Activated CD8-positive, alpha-beta T cell treated with anti-CD3 and anti-CD28 coated beads for 36 hours (primary cell): ENCODE data around the gene CAVIN4. TPM values are rescaled to one million over a fixed set of nuclear protein-coding genes. Genes with fewer than 3 reads are reported as not detected.

Source experiments
- ATAC-seq: fragments of 200-7000 bp; cut with Tn5 transposase; one replicate; pipeline ENCODE4 v1.10.0; 2021; ENCODE audit warnings: mild to moderate bottlenecking, moderate library complexity
- CTCF ChIA-PET: fragments of 350-600 bp; sonication (Branson Sonifier 250); formaldehyde crosslinking; loops from one replicate; lab custom pipeline; 2021; ENCODE audit warnings: antibody characterized with exemption; lab: Charles Lee
- POLR2A ChIA-PET: fragments of 350-600 bp; sonication (Branson Sonifier 250); formaldehyde crosslinking; loops from one replicate; lab custom pipeline; 2021; ENCODE audit warnings: antibody characterized with exemption; lab: Charles Lee
- DNase-seq: peaks from one replicate; pipeline ENCODE4 v3.0.0-alpha.2; 2020
- H3K27ac Mint-ChIP-seq: one replicate; pipeline ENCODE4 v1.8.0; 2021; ENCODE audit warnings: mild to moderate bottlenecking, mixed read lengths
- H3K27me3 Mint-ChIP-seq: one replicate; pipeline ENCODE4 v1.8.0; 2021; ENCODE audit warnings: mixed read lengths
- H3K36me3 Mint-ChIP-seq: one replicate; pipeline ENCODE4 v1.8.0; 2021; ENCODE audit warnings: low read depth, mixed read lengths
- H3K4me1 Mint-ChIP-seq: one replicate; pipeline ENCODE4 v1.8.0; 2021; ENCODE audit warnings: low read depth, mixed read lengths
- H3K4me3 Mint-ChIP-seq: one replicate; pipeline ENCODE4 v1.8.0; 2021; ENCODE audit warnings: mild to moderate bottlenecking, moderate library complexity, mixed read lengths
- H3K9me3 Mint-ChIP-seq: one replicate; pipeline ENCODE4 v1.8.0; 2021; ENCODE audit warnings: mixed read lengths
- intact Hi-C: fragments of 100-400 bp; cut with micrococcal nuclease; formaldehyde crosslinking; loops from one replicate; pipeline ENCODE4 v1.10.0; 2022
- total RNA-seq, 2 experiments: library from RNA; stranded (reverse); gene quantifications; one replicate each; pipeline ENCODE4 v1.2.3, GENCODE V29; 2021
- TF ChIP-seq, protein P1 (sequence below): fragments of 200-600 bp; IDR thresholded peaks from one replicate; pipeline ENCODE4 v1.8.0; 2022; ENCODE audit warnings: antibody characterized with exemption, mild to moderate bottlenecking

Gene CAVIN4
- total RNA-seq, 2 experiments from 2014 or later, result 0.09 to 0.11 TPM

DNA sequence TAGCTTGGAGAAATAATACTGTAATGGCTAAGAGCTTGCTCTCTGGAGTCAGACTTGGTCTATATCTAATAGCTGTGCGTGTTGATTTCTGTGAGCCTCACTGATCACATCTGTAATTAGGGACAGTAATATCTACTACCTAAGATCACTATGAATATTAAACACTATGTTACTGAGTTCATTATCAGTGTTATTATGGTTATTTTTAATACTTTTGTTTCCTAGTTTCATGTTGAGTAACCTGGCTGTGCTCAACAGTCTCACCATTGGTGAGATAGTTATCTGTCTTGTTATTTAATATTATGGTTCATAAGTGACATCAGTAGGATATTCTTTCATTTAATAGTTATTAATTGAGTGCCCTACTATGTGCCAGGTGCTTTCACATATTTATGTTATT is 22.4 kb upstream of the CAVIN4 start:
- TF ChIP-seq, protein P1, sequence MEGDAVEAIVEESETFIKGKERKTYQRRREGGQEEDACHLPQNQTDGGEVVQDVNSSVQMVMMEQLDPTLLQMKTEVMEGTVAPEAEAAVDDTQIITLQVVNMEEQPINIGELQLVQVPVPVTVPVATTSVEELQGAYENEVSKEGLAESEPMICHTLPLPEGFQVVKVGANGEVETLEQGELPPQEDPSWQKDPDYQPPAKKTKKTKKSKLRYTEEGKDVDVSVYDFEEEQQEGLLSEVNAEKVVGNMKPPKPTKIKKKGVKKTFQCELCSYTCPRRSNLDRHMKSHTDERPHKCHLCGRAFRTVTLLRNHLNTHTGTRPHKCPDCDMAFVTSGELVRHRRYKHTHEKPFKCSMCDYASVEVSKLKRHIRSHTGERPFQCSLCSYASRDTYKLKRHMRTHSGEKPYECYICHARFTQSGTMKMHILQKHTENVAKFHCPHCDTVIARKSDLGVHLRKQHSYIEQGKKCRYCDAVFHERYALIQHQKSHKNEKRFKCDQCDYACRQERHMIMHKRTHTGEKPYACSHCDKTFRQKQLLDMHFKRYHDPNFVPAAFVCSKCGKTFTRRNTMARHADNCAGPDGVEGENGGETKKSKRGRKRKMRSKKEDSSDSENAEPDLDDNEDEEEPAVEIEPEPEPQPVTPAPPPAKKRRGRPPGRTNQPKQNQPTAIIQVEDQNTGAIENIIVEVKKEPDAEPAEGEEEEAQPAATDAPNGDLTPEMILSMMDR, result no peak
- intact Hi-C loops, result no loop called here

DNA sequence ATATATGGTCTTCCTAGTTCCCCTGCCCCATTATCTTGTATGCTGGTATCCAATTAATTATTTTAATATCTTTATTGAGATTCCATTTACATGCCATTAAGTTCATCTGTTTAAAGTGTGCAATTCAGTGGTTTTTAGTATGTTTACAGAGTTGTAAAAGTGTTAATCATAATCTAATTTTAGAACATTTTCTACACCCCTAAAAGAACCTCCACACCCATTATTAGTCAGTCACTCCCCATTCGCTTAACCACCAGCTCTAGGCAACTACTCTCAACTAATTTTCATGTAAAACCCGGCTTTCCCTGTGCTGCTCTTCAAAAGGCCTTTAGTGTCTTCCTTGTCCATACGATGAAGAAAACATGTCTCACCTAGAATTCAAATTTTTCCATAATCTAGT is 20.8 kb upstream of the CAVIN4 start:
- H3K27me3 Mint-ChIP-seq, result no peaks in the 10 kb centered on the region
- POLR2A ChIA-PET, result no interaction called here
- no peaks in the 10 kb centered on the region for H3K4me1 Mint-ChIP-seq
- CTCF ChIA-PET, result interaction anchor here (0.8 to 1.7 kb wide), 2 partner anchors 12 to 45 kb away, joined by 3 to 4 read pairs; no protein-coding TSS in a partner anchor
- H3K36me3 Mint-ChIP-seq, result no peaks in the 10 kb centered on the region
- DNase-seq (no peak), ATAC-seq (no peak)
- no peak overlapping the region for H3K4me3 Mint-ChIP-seq
- intact Hi-C loops, result no loop called here
- H3K9me3 Mint-ChIP-seq, result no peaks in the 10 kb centered on the region
- TF ChIP-seq, protein P1, result no peak
- H3K27ac Mint-ChIP-seq, result no peak overlapping the region

More for the DNA sequence above, 22.4 kb upstream of the CAVIN4 start:
- Mint-ChIP-seq H3K9me3 (no peaks in the 10 kb centered on the region), H3K4me3 (no peak overlapping the region), H3K36me3 (no peaks in the 10 kb centered on the region), H3K27ac (no peak overlapping the region), H3K4me1 (no peaks in the 10 kb centered on the region), H3K27me3 (no peaks in the 10 kb centered on the region)
- CTCF ChIA-PET, result no interaction called here
- DNase-seq (no peak), ATAC-seq (no peak)
- POLR2A ChIA-PET, result no interaction called here

DNA sequence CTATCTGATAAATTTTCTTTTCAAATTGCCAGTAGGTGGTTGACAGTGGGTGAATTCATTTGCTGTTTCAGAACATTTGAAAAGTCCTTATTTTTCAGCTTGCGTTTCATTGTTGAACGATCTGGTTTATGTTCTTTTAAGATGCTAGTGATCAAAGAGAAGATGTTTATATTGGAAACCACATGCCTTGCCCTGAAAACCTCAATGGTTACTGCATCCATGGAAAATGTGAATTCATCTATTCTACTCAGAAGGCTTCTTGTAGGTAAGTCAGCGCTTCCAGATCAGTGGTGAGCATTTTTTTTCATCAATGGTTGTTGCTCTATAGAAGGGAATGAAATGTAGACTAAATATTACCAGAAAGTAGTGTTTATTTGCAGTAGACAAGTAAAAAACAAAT is 16.6 kb upstream of the CAVIN4 start:
- ATAC-seq (no peak), DNase-seq (no peak)
- intact Hi-C loops, result no loop called here
- no peaks in the 10 kb centered on the region for H3K36me3 Mint-ChIP-seq
- no peaks in the 10 kb centered on the region for H3K27me3 Mint-ChIP-seq
- POLR2A ChIA-PET, result no interaction called here
- CTCF ChIA-PET, result no interaction called here
- H3K27ac Mint-ChIP-seq, result no peak overlapping the region
- TF ChIP-seq, protein P1, result no peak
- H3K4me1 Mint-ChIP-seq, result no peaks in the 10 kb centered on the region
- no peaks in the 10 kb centered on the region for H3K9me3 Mint-ChIP-seq
- H3K4me3 Mint-ChIP-seq, result no peak overlapping the region

DNA sequence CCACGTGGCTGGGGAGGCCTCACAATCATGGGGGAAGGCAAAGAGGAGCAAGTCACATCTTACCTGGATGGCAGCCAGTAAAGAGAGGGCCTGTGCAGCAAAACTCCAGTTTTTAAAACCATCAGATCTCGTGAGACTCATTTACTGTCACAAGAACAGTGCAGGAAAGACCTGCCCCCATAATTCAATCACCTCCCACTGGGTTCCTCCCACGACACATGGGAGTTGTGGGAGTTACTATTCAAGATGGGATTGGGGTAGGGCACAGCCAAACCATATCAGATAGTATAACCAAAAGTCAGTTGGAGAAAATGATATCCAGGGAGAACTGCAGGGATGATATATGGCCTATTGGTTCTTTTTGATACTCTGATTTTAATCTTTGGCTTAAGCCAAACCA is 10.0 kb upstream of the CAVIN4 start:
- no peak overlapping the region for H3K27ac Mint-ChIP-seq
- ChIA-PET CTCF (interaction anchor here (1.3 to 1.4 kb wide), 2 partner anchors 11 to 130 kb away, joined by 4 read pairs; no protein-coding TSS in a partner anchor), POLR2A (no interaction called here)
- no peak for DNase-seq
- intact Hi-C loops, result no loop called here
- H3K9me3 Mint-ChIP-seq, result peaks cover 3% of the 10 kb centered on the region
- no peaks in the 10 kb centered on the region for H3K27me3 Mint-ChIP-seq
- no peaks in the 10 kb centered on the region for H3K36me3 Mint-ChIP-seq
- TF ChIP-seq, protein P1, result no peak
- no peak for ATAC-seq
- H3K4me3 Mint-ChIP-seq, result no peak overlapping the region
- no peaks in the 10 kb centered on the region for H3K4me1 Mint-ChIP-seq

DNA sequence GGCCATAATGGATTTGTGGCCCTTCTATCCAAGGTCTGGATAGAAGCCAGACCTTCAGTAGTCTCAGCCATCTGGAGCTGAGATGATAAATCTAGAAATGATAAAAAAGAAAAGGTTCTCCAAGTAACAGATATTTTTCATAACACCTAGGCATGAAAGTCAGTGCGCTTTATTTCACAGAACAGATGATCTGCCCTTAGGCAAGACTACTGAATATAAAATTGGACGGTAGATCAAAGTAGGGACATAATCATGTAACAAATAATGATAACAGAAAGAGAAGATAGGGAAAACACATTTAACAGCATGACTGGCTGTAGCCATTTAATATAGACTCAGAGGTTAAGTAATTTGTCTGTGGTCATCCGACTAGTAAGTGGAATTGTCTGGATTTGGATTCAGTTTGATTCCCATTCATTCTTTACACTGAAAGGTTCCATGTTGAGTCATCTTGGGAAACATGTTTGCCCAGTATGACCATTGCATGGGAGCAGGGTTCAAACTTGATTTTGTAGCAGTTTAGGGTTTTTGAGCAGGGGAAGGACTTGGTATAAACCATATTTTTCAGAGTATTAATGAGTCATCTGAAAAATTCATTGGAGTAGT is 4.1 kb upstream of the CAVIN4 start:
- intact Hi-C loops, result no loop called here
- DNase-seq, result no peak
- H3K9me3 Mint-ChIP-seq, result peaks cover 3% of the 10 kb centered on the region
- H3K27ac Mint-ChIP-seq, result no peak overlapping the region
- no peaks in the 10 kb centered on the region for H3K36me3 Mint-ChIP-seq
- no peak for ATAC-seq
- H3K27me3 Mint-ChIP-seq, result no peaks in the 10 kb centered on the region
- CTCF ChIA-PET, result no interaction called here
- H3K4me3 Mint-ChIP-seq, result no peak overlapping the region
- TF ChIP-seq, protein P1, result no peak
- POLR2A ChIA-PET, result no interaction called here
- no peaks in the 10 kb centered on the region for H3K4me1 Mint-ChIP-seq
